ENCODE data around the gene BDH1. TPM values are rescaled to one million over a fixed set of nuclear protein-coding genes. Genes with fewer than 3 reads are reported as not detected.

The BDH1 gene
- polyA plus RNA-seq, 1 of the 3 experiments (the other 2 are of a cell fraction) = 19.8 TPM

GRCh38 chr3:197524128-197524527 is 31.6 kb downstream of the BDH1 start:
- H3K79me2 ChIP-seq (ENCODE audit: insufficient read depth) = no peaks in the 10 kb centered on the region
- H3K27me3 ChIP-seq (ENCODE audit: insufficient read depth) = no peaks in the 10 kb centered on the region
- WGBS (ENCODE audit: low lambda C conversion rate) = 93% methylated on average over 8 of the region's 8 CpGs
- H3F3A ChIP-seq (replicated peaks; ENCODE audit: insufficient read depth) = no peaks in the 10 kb centered on the region
- no peak overlapping the region for H3K27ac ChIP-seq (ENCODE audit: low read depth in 2 of 2, low read length in 1 of 2)
- H3K36me3 ChIP-seq (replicated peaks in 1 of 2; ENCODE audit: control insufficient read depth in 1 of 2, insufficient read depth in 2 of 2, low read length in 1 of 2) = no peaks in the 10 kb centered on the region
- TF ChIP-seq GATA2 (CRISPR knock-in tag; IDR thresholded peaks at IDR 0.05) = no peak
- TF ChIP-seq JUND (IDR thresholded peaks at IDR 0.05) = no peak
- TF ChIP-seq RXRA (IDR thresholded peaks at IDR 0.05; ENCODE audit: borderline replicate concordance, low read depth) = no peak
- no peak for TF ChIP-seq FOXM1 (IDR thresholded peaks at IDR 0.05; ENCODE audit: low read depth)
- TF ChIP-seq TAF1 (IDR thresholded peaks at IDR 0.05; ENCODE audit: borderline replicate concordance, low read depth, low read length) = no peak
- TF ChIP-seq REST (IDR thresholded peaks at IDR 0.05; ENCODE audit: low read depth, low read length) = no peak
- TF ChIP-seq NRF1 (IDR thresholded peaks at IDR 0.05; ENCODE audit: low read depth, low read length) = no peak
- TF ChIP-seq YY1 (IDR thresholded peaks at IDR 0.05; ENCODE audit: low read depth) = no peak
- TF ChIP-seq PBX3 (IDR thresholded peaks at IDR 0.05) = no peak
- no peak for TF ChIP-seq MAX (IDR thresholded peaks at IDR 0.05; ENCODE audit: low read depth)
- no peak for TF ChIP-seq EZH2phosphoT487 (IDR thresholded peaks at IDR 0.05; ENCODE audit: borderline replicate concordance, low read depth)
- TF ChIP-seq USF1 (IDR thresholded peaks at IDR 0.05; ENCODE audit: borderline replicate concordance, low read depth) = no peak
- no peak for TF ChIP-seq FOSL2 (IDR thresholded peaks at IDR 0.05; ENCODE audit: borderline replicate concordance, low read depth)
- TF ChIP-seq ZBTB33 (IDR thresholded peaks at IDR 0.05; ENCODE audit: borderline replicate concordance, low read depth) = no peak
- no peak for TF ChIP-seq RFX5 (IDR thresholded peaks at IDR 0.05; ENCODE audit: low read length)
- TF ChIP-seq RAD21 (IDR thresholded peaks at IDR 0.05; ENCODE audit: low read length) = no peak
- no peak overlapping the region for H3K4me3 ChIP-seq (ENCODE audit: low read depth in 2 of 2, low read length in 1 of 2)
- ChIA-PET CTCF (interaction anchor here (0.6 kb wide), 1 partner anchor 14 kb away, joined by 3 read pairs; no protein-coding TSS in a partner anchor), POLR2A (no interaction called here)
- no peaks in the 10 kb centered on the region for H3K9me3 ChIP-seq
- H2AFZ ChIP-seq (ENCODE audit: low read depth) = no peak overlapping the region
- H3K4me1 ChIP-seq (ENCODE audit: control insufficient read depth in 1 of 2, insufficient read depth in 2 of 2, low read depth in 1 of 2, low read length in 1 of 2) = peaks cover 4 to 60% of the 10 kb centered on the region in 2 experiments; a peak in 3 of 4 replicates
- H4K20me1 ChIP-seq (ENCODE audit: insufficient read depth) = no peaks in the 10 kb centered on the region
- no peaks in the 10 kb centered on the region for H3K9me2 ChIP-seq
- DNase-seq = no peak
- H3K4me2 ChIP-seq = no peak overlapping the region
- no peak overlapping the region for H3K9ac ChIP-seq

Measured in SK-N-SH (cell line).